Fibroblast of lung (primary cell): ENCODE results near the gene PLA2G6.

Source experiments
- CTCF ChIP-seq, 2 donors: IDR thresholded peaks in 1 of 2; conservative IDR thresholded peaks in 1 of 2; 1 replicate in 1 of 2; 2 replicates in 1 of 2; pipeline ENCODE4 v1.5.1; 2011 to 2012; ENCODE audit warnings: low read length in 2 of 2, control low read depth in 1 of 2, inconsistent platforms in 1 of 2, low read depth in 1 of 2, mild to moderate bottlenecking in 1 of 2
- EZH2 ChIP-seq: IDR thresholded peaks from 2 replicates; pipeline ENCODE4 v1.5.1; 2012; ENCODE audit warnings: low read length, control low read depth, mild to moderate bottlenecking; ENCODE audit errors: missing control alignments

GRCh38 chr22:38085501-38085900 is 96.1 kb downstream of the PLA2G6 start:
- TF ChIP-seq CTCF (conservative IDR thresholded peaks at IDR 0.05 in 1 of 2, IDR thresholded peaks at IDR 0.05 in 1 of 2; ENCODE audit: low read depth in 1 of 2, low read length in 2 of 2) (no peak), EZH2 (no peak)
